ENCODE data around the gene GPR15. TPM values are rescaled to one million over a fixed set of nuclear protein-coding genes. Genes with fewer than 3 reads are reported as not detected.

The GPR15 gene
- total and polyA plus RNA-seq, 10 of the 15 experiments (the other 5 are each of a cell fraction or from before 2014, with no cell fraction given), result 70.7 to 150 (median 115) TPM

GRCh38 chr3:98531622-98532274, at the start of gene GPR15 (continued):
- no peak for TF ChIP-seq EZH2 (IDR thresholded peaks at IDR 0.05; ENCODE audit: borderline replicate concordance, control insufficient read depth, low read depth, low read length)
- no peak for TF ChIP-seq MEF2B (IDR thresholded peaks at IDR 0.05; ENCODE audit: partially characterized antibody, poor library complexity, severe bottlenecking)
- peak; percentile 79 for TF ChIP-seq SMAD5 (IDR thresholded peaks at IDR 0.05; ENCODE audit: low read depth)
- TF ChIP-seq NBN (IDR thresholded peaks at IDR 0.05), result no peak
- TF ChIP-seq ZNF207 (IDR thresholded peaks at IDR 0.05; ENCODE audit: borderline replicate concordance), result no peak
- TF ChIP-seq NR2F1 (conservative IDR thresholded peaks at IDR 0.05), result no peak
- TF ChIP-seq RAD21 (IDR thresholded peaks at IDR 0.05; ENCODE audit: insufficient read depth, low read depth, low read length), result no peak
- TF ChIP-seq RUNX3 (IDR thresholded peaks at IDR 0.05; ENCODE audit: low read length), result peak; percentile 95
- TF ChIP-seq POLR2AphosphoS5 (IDR thresholded peaks at IDR 0.05; ENCODE audit: low read length), result peak; percentile 92
- TF ChIP-seq BHLHE40 (IDR thresholded peaks at IDR 0.05; ENCODE audit: borderline replicate concordance in 1 of 2, low read depth in 2 of 2, low read length in 1 of 2), result peak; percentile 78 to 90; a peak in 3 of 4 replicates
- TF ChIP-seq WRNIP1 (IDR thresholded peaks at IDR 0.05; ENCODE audit: borderline replicate concordance, low read depth, low read length), result no peak
- TF ChIP-seq PKNOX1 (IDR thresholded peaks at IDR 0.05), result no peak
- TF ChIP-seq POLR2AphosphoS2 (IDR thresholded peaks at IDR 0.05; ENCODE audit: low read depth, low read length), result peak; percentile 86; the same call in 1 of the 2 replicates
- no peak for TF ChIP-seq KAT2A (conservative IDR thresholded peaks at IDR 0.05; ENCODE audit: control insufficient read depth, low read depth, low read length)
- TF ChIP-seq MYC (IDR thresholded peaks at IDR 0.05; ENCODE audit: insufficient read depth, insufficient read length, insufficient replicate concordance, low read length, severe bottlenecking), result no peak
- TF ChIP-seq IRF4 (IDR thresholded peaks at IDR 0.05; ENCODE audit: low read depth, low read length), result no peak
- TF ChIP-seq ZBTB4 (CRISPR knock-in tag; IDR thresholded peaks at IDR 0.05), result no peak
- TF ChIP-seq ZNF687 (IDR thresholded peaks at IDR 0.05), result no peak
- TF ChIP-seq EP300 (IDR thresholded peaks at IDR 0.05; ENCODE audit: borderline replicate concordance in 1 of 2, control insufficient read depth in 1 of 2, low read depth in 2 of 2, low read length in 2 of 2), result no peak; a peak in 1 of 4 replicates
- TF ChIP-seq JUND (IDR thresholded peaks at IDR 0.05; ENCODE audit: low read depth, low read length), result no peak
- TF ChIP-seq ATF7 (IDR thresholded peaks at IDR 0.05; ENCODE audit: low read depth), result 0 out of 2 replicates have a peak, but pooled peaks have one; percentile 10
- TF ChIP-seq NR2C2 (IDR thresholded peaks at IDR 0.05; ENCODE audit: borderline replicate concordance, control insufficient read depth, insufficient read length, low read depth), result no peak

Data from GM12878 (cell line).